K562 (cell line): ENCODE results near the gene NMNAT1. TPM values are rescaled to one million over a fixed set of nuclear protein-coding genes. Genes with fewer than 3 reads are reported as not detected.

Experiments used
- ATF4 ChIP-seq: fragments of 450-650 bp; formaldehyde crosslinking; IDR thresholded peaks from 2 replicates; pipeline ENCODE4 v1.4.0; 2022; ENCODE audit warnings: mild to moderate bottlenecking, moderate library complexity
- EGR1 ChIP-seq: fragments of 450-650 bp; conservative IDR thresholded peaks from 2 replicates; pipeline ENCODE4 v1.6.1; 2017; ENCODE audit warnings: mild to moderate bottlenecking
- GTF2F1 ChIP-seq: IDR thresholded peaks from 2 replicates; pipeline ENCODE4 v1.6.1; 2011; ENCODE audit warnings: low read depth, low read length, improper control_type of control experiment
- ZBTB11 ChIP-seq, 3 experiments: fragments of 200-800 bp in 1 of 3; fragments of 250-450 bp in 1 of 3; fragments of 450-650 bp in 1 of 3; sonication (Bioruptor Pico) in 1 of 3; sonication (Bioruptor generic) in 1 of 3; formaldehyde crosslinking in 1 of 3; IDR thresholded peaks; 2 replicates each; pipeline versions ENCODE4 v1.6.1 to v1.8.0; 2016 to 2022; ENCODE audit warnings: mild to moderate bottlenecking in 2 of 3, missing genetic modification characterization in 2 of 3, missing compliant biosample characterization in 1 of 3, moderate library complexity in 1 of 3
- ZMIZ1 ChIP-seq, 2 experiments: fragments of 150-350 bp in 1 of 2; IDR thresholded peaks; 2 replicates each; pipeline ENCODE4 v1.6.1; 2012 to 2016; ENCODE audit warnings: low read depth in 2 of 2, low read length in 2 of 2, mild to moderate bottlenecking in 1 of 2, moderate library complexity in 1 of 2
- ZNF217 ChIP-seq: sonication (generic); formaldehyde crosslinking; IDR thresholded peaks from 2 replicates; pipeline ENCODE4 v1.8.0; 2022; ENCODE audit warnings: mild to moderate bottlenecking, missing genetic modification reagents
- ZNF431 ChIP-seq: sonication (generic); formaldehyde crosslinking; IDR thresholded peaks from 2 replicates; pipeline ENCODE4 v1.8.0; 2022; ENCODE audit warnings: mild to moderate bottlenecking, missing genetic modification reagents
- ZNF511 ChIP-seq: sonication (generic); formaldehyde crosslinking; IDR thresholded peaks from 2 replicates; pipeline ENCODE4 v1.8.0; 2022; ENCODE audit warnings: mild to moderate bottlenecking, missing genetic modification reagents
- ZNF609 ChIP-seq: sonication (generic); formaldehyde crosslinking; IDR thresholded peaks from 2 replicates; pipeline ENCODE4 v1.8.1; 2023; ENCODE audit warnings: missing genetic modification reagents, mild to moderate bottlenecking, borderline replicate concordance
- ZNF76 ChIP-seq: fragments of 250-450 bp; sonication (Bioruptor Pico); IDR thresholded peaks from 2 replicates; pipeline ENCODE4 v1.4.0; 2020; ENCODE audit warnings: mild to moderate bottlenecking, moderate library complexity, borderline replicate concordance
- polyA plus RNA-seq, 8 experiments: library from polyadenylated mRNA; depleted of rRNA in 4 of 8; stranded (reverse) in 5 of 8; unstranded in 3 of 8; fragments of >200 nt; fragmentation: Nextera tagmentation in 2 of 8; fragmentation: Illumina TruSeq in 1 of 8; extraction: Ambion mirVana in 2 of 8; extraction: Trizol in 1 of 8; gene quantifications; 2 replicates each; pipeline versions ENCODE4 v1.2.1 to v1.2.3, GENCODE V29; 2011 to 2014; ENCODE audit warnings: inconsistent platforms in 1 of 8, missing spikeins in 1 of 8
- total RNA-seq, 7 experiments: library from RNA; depleted of rRNA in 6 of 7; stranded (reverse); fragments of >200 nt in 6 of 7; fragmentation: Illumina TruSeq in 2 of 7; extraction: Trizol in 2 of 7; gene quantifications; 2 replicates each; pipeline versions ENCODE4 v1.2.1 to v1.2.3, GENCODE V29; 2011 to 2021; ENCODE audit warnings: low replicate concordance in 1 of 7

NMNAT1 gene
- total and polyA plus RNA-seq, 9 of the 15 experiments (the other 6 are each of a cell fraction or from before 2014, with no cell fraction given), result 5.1 to 14.6 (median 12.1) TPM

GRCh38 chr1:9942939-9943788 lies at the start of gene NMNAT1, which contains the start of gene LZIC (continued):
- no peak for TF ChIP-seq ZNF76 (CRISPR knock-in tag)
- peak; percentile 94; the same call in 1 of the 2 replicates for TF ChIP-seq ZNF609 (CRISPR knock-in tag)
- peak; percentile 82 for TF ChIP-seq ZNF511 (CRISPR knock-in tag)
- peak; percentile 90; the same call in 1 of the 2 replicates for TF ChIP-seq GTF2F1
- TF ChIP-seq ZBTB11 (CRISPR knock-in tag; IDR thresholded peaks at IDR 0.05), result peak; percentile 98 to 100 (median 99); a peak in 5 of 6 replicates
- no peak for TF ChIP-seq ZNF217 (CRISPR knock-in tag)
- no peak for TF ChIP-seq ATF4 (CRISPR knock-in tag)
- peak in 1 of 2 experiments; percentile 74; a peak in 1 of 4 replicates for TF ChIP-seq ZMIZ1 (IDR thresholded peaks at IDR 0.05; ENCODE audit: low read depth in 2 of 2, low read length in 2 of 2)
- TF ChIP-seq ZNF431 (CRISPR knock-in tag), result 0 out of 2 replicates have a peak, but pooled peaks have one; percentile 56
- TF ChIP-seq EGR1, result peak; percentile 53
